HG03457 (cell line): ENCODE data around the gene PPP1R9A.

Experiments used
- ATAC-seq: cut with Tn5 transposase; IDR thresholded peaks from one replicate; pipeline ENCODE4 v1.9.1; 2021; ENCODE audit warnings: moderate number of reproducible peaks; ENCODE audit not compliant: unreplicated experiment

PPP1R9A gene

GRCh38 chr7:95191795-95192194, 284.4 kb downstream of the PPP1R9A start:
- no peak for ATAC-seq

GRCh38 chr7:95198863-95199262, 291.5 kb downstream of the PPP1R9A start:
- no peak for ATAC-seq

- no peak for ATAC-seq
Measured at GRCh38 chr7:95199779-95200558, 292.6 kb downstream of the PPP1R9A start.

- ATAC-seq: no peak
Measured at GRCh38 chr7:95200741-95201140, 293.3 kb downstream of the PPP1R9A start.

GRCh38 chr7:95201727-95202126, 294.3 kb downstream of the PPP1R9A start:
- no peak for ATAC-seq

GRCh38 chr7:95204618-95205017, 297.2 kb downstream of the PPP1R9A start:
- ATAC-seq: no peak

- ATAC-seq: no peak
Measured at GRCh38 chr7:95205665-95206225, 298.4 kb downstream of the PPP1R9A start.

GRCh38 chr7:95209276-95209675, 301.9 kb downstream of the PPP1R9A start:
- no peak for ATAC-seq

- no peak for ATAC-seq
Measured at GRCh38 chr7:95209788-95210187, 302.4 kb downstream of the PPP1R9A start.

GRCh38 chr7:95213148-95213547, 305.8 kb downstream of the PPP1R9A start:
- ATAC-seq: no peak

GRCh38 chr7:95213809-95214492, 306.6 kb downstream of the PPP1R9A start:
- ATAC-seq: no peak

GRCh38 chr7:95219721-95220120, 312.3 kb downstream of the PPP1R9A start:
- ATAC-seq: no peak

GRCh38 chr7:95220328-95220727, 312.9 kb downstream of the PPP1R9A start:
- no peak for ATAC-seq

- no peak for ATAC-seq
Measured at GRCh38 chr7:95225301-95225700, 317.9 kb downstream of the PPP1R9A start.

- no peak for ATAC-seq
Measured at GRCh38 chr7:95229301-95229700, 321.9 kb downstream of the PPP1R9A start.

- no peak for ATAC-seq
Measured at GRCh38 chr7:95238252-95238943, 331.0 kb downstream of the PPP1R9A start.

- ATAC-seq: no peak
Measured at GRCh38 chr7:95240921-95241320, 333.5 kb downstream of the PPP1R9A start.

GRCh38 chr7:95242266-95242665, 334.9 kb downstream of the PPP1R9A start:
- ATAC-seq: no peak

- no peak for ATAC-seq
Measured at GRCh38 chr7:95244616-95245015, 337.2 kb downstream of the PPP1R9A start.

- no peak for ATAC-seq
Measured at GRCh38 chr7:95245828-95246500, 338.6 kb downstream of the PPP1R9A start.

GRCh38 chr7:95246831-95247370, 339.5 kb downstream of the PPP1R9A start:
- no peak for ATAC-seq
